Left ventricle myocardium inferior (tissue), 1 donor: ENCODE data around the gene NUDT19. TPM values are rescaled to one million over a fixed set of nuclear protein-coding genes. Genes with fewer than 3 reads are reported as not detected.

Experiments
- DNase-seq: peaks from one replicate; pipeline ENCODE4 v3.0.0-alpha.2; 2020
- H3K27ac ChIP-seq: fragments of 200-600 bp; replicated peaks from 2 replicates; pipeline ENCODE4 v1.8.0; 2021
- H3K27me3 ChIP-seq: fragments of 200-600 bp; 2 replicates; pipeline ENCODE4 v1.8.0; 2021; ENCODE audit warnings: low read depth
- H3K36me3 ChIP-seq: fragments of 200-600 bp; 2 replicates; pipeline ENCODE4 v1.8.0; 2021
- H3K4me1 ChIP-seq: fragments of 200-600 bp; 2 replicates; pipeline ENCODE4 v1.8.0; 2021
- H3K4me3 ChIP-seq: fragments of 200-600 bp; 2 replicates; pipeline ENCODE4 v1.8.0; 2021; ENCODE audit warnings: mild to moderate bottlenecking, moderate library complexity
- H3K9me3 ChIP-seq: fragments of 200-600 bp; replicated peaks from 2 replicates; pipeline ENCODE4 v1.8.0; 2021
- CTCF ChIP-seq: fragments of 200-600 bp; IDR thresholded peaks from 2 replicates; pipeline ENCODE4 v1.8.0; 2021; ENCODE audit warnings: antibody characterized with exemption, mild to moderate bottlenecking, borderline replicate concordance
- intact Hi-C: fragments of 100-400 bp; cut with micrococcal nuclease; formaldehyde crosslinking; loops from one replicate; pipeline ENCODE4 v1.11.0; 2022
- long read RNA-seq: library from polyadenylated mRNA; unstranded; transcript quantifications from one replicate; pipeline ENCODE4 v2.0.0, GENCODE V29; 2021
- total RNA-seq: library from RNA; stranded (reverse); fragmentation: NEBNext Ultra II Directional; extraction: Animal tissue kit (Norgen Biotek cat#: 25700); gene quantifications from one replicate; pipeline ENCODE4 v1.2.1, GENCODE V29; 2021
- donor health status: DM: no; HTN: yes; CAD: no; lungs with severe emphysema.

NUDT19 gene
- total RNA-seq = 22.7 TPM
- long read RNA-seq, transcript NUDT19-201 (3 exons, 2,967 nt) = major isoform, 6 of 12 reads
- long read RNA-seq, partial matches to known transcripts = 0 of 12 reads
- long read RNA-seq, other reads (novel, unspliced or antisense) = 6 of 12 reads

GRCh38 chr19:32691291-32691951 is at the start of gene NUDT19:
TSS of gene NUDT19 (plus strand) at chr19:32691821. CDS start at chr19:32691961, 140 bp downstream.
- no peaks in the 10 kb centered on the region for H3K27me3 ChIP-seq
- intact Hi-C loops = no loop called here
- no peak for TF ChIP-seq CTCF
- H3K27ac ChIP-seq = peak within 1 kb of the TSS; percentile 95
- no peaks in the 10 kb centered on the region for H3K9me3 ChIP-seq
- H3K4me3 ChIP-seq = peak within 1 kb of the TSS; percentile 82
- no peaks in the 10 kb centered on the region for H3K36me3 ChIP-seq
- H3K4me1 ChIP-seq = peaks cover 66% of the 10 kb centered on the region
- peak; percentile 90 for DNase-seq

- Histone ChIP-seq H3K27me3 (no peaks in the 10 kb centered on the region), H3K4me1 (no peaks in the 10 kb centered on the region), H3K9me3 (no peaks in the 10 kb centered on the region), H3K27ac (no peak overlapping the region), H3K4me3 (no peak overlapping the region), H3K36me3 (peaks cover 88% of the 10 kb centered on the region)
- DNase-seq = no peak
- intact Hi-C loops = no loop called here
- no peak for TF ChIP-seq CTCF
Observed at GRCh38 chr19:32642771-32643170, 48.9 kb upstream of the NUDT19 start.

DNA sequence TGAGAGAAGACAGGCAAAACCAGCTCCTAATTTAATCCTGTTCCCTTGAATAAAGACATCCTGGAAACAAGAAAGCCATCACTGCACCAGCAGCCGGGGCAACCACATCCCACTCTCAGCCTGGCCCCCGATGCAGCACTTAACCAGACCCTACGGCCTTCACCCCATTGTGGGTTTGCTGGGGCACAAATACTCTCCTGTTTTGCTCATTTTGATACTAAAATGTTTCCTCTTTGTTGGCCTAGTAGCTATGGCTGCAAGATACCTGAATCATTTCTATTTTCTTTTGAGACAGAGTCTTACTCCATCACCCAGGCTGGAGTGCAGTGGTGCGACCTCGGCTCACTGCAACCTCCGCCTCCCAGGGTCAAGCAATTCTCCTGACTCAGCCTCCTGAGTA is 45.1 kb upstream of the NUDT19 start:
- peaks cover 69% of the 10 kb centered on the region for H3K36me3 ChIP-seq
- no peaks in the 10 kb centered on the region for H3K27me3 ChIP-seq
- no peak for TF ChIP-seq CTCF
- H3K9me3 ChIP-seq = no peaks in the 10 kb centered on the region
- peaks cover 15% of the 10 kb centered on the region for H3K4me1 ChIP-seq
- intact Hi-C loops = no loop called here
- no peak overlapping the region for H3K4me3 ChIP-seq
- no peak for DNase-seq
- no peak overlapping the region for H3K27ac ChIP-seq

DNA sequence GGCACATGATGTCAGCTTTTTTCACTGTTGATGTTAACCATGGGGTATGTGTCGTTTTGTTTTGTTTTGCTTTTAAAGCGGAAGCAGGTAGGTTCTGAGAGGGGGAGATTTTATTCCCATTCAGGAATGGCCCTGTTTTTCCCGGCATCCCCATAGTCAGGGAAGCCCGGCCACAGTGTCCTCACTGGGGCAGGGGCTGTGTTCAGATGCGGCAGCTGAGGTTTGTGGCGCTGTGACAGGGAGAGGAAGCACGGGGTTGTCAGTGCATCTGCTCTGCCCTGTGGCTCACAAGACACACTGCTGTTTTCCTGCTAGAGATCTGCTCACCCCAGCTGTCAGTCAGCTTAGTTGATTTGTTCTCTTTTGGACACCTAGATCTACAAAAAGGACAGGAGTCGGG is 44.3 kb upstream of the NUDT19 start:
- no peaks in the 10 kb centered on the region for H3K27me3 ChIP-seq
- intact Hi-C loops = no loop called here
- H3K4me3 ChIP-seq = no peak overlapping the region
- H3K27ac ChIP-seq = no peak overlapping the region
- no peak for TF ChIP-seq CTCF
- DNase-seq = no peak
- H3K36me3 ChIP-seq = peaks cover 61% of the 10 kb centered on the region
- H3K9me3 ChIP-seq = no peaks in the 10 kb centered on the region
- H3K4me1 ChIP-seq = peaks cover 23% of the 10 kb centered on the region

DNA sequence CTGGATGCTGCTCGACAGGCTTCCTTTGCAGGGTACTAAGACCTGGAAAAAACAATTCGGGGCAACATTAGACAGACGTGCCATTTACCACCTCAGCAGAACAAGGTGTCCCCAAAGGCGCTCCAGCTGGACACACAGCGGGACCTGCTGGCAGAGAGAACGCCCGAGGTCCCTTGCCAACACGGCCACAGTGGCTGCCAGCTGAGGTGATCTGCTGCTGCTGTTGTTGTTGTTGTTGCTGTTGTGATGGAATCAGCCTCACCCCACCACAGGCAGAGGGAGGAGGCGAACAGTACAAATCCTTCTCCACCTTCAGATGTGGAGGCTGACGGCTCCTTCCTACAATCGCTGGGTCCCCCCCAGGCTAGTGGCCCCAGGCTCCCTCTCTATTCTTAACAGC is 41.9 kb upstream of the NUDT19 start:
- peaks cover 35% of the 10 kb centered on the region for H3K4me1 ChIP-seq
- no peak overlapping the region for H3K4me3 ChIP-seq
- DNase-seq = peak; percentile 74
- H3K36me3 ChIP-seq = peaks cover 51% of the 10 kb centered on the region
- no peak for TF ChIP-seq CTCF
- H3K27ac ChIP-seq = peak overlapping the region; percentile 89
- no peaks in the 10 kb centered on the region for H3K9me3 ChIP-seq
- no peaks in the 10 kb centered on the region for H3K27me3 ChIP-seq
- intact Hi-C loops = no loop called here
